GM12878 (cell line): ENCODE data around the gene GAS2L1. TPM values are rescaled to one million over a fixed set of nuclear protein-coding genes. Genes with fewer than 3 reads are reported as not detected.

Experiments
- ATAC-seq: fragments of 200-7000 bp; cut with Tn5 transposase; 3 replicates; pipeline ENCODE4 v1.9.1; 2020; ENCODE audit warnings: mild to moderate bottlenecking, moderate library complexity
- BruUV-seq: library from RNA; stranded (reverse); fragments of 400-500 nt; replicated peaks from 2 replicates; lab custom pipeline; 2021; lab: Mats Ljungman, UMichigan
- CTCF ChIA-PET: fragments of 300-600 bp; sonication (Branson Sonifier 250); formaldehyde crosslinking; extraction: SDS; loops from one replicate; lab custom pipeline; 2021; ENCODE audit warnings: inconsistent platforms; lab: Yijun Ruan, JAX
- POLR2A ChIA-PET: fragments of 350-600 bp; formaldehyde crosslinking; extraction: SDS; loops from one replicate; lab custom pipeline; 2021; ENCODE audit warnings: inconsistent platforms; lab: Charles Lee
- RAD21 ChIA-PET: fragments of 300-600 bp; sonication (Branson Sonifier 250); formaldehyde crosslinking; loops from one replicate; lab custom pipeline; 2023; ENCODE audit warnings: antibody characterized with exemption; ENCODE audit not compliant: unreplicated experiment; lab: Charles Lee
- SMC1A ChIA-PET: fragments of 300-600 bp; sonication (Branson Sonifier 250); formaldehyde crosslinking; loops from one replicate; lab custom pipeline; 2023; ENCODE audit not compliant: unreplicated experiment, uncharacterized antibody; lab: Charles Lee
- DNase-seq: peaks from one replicate; pipeline ENCODE4 v3.0.0-alpha.2; 2011; ENCODE audit warnings: low read depth, low spot score
- FAIRE-seq: peaks from 3 replicates; lab custom pipeline; 2011; peaks lifted over from hg19 to GRCh38; lab: Jason Lieb, UNC
- H2AFZ ChIP-seq: 2 replicates; pipeline ENCODE4 v1.6.0; 2011; ENCODE audit warnings: low read depth, low read length, control low read depth; ENCODE audit not compliant: control insufficient read depth
- H3K27ac ChIP-seq: 2 replicates; pipeline ENCODE4 v1.5.1; 2011; ENCODE audit warnings: control low read depth; ENCODE audit not compliant: control insufficient read depth, insufficient read depth
- H3K27me3 ChIP-seq, 2 experiments: replicated peaks in 1 of 2; 2 replicates each; pipeline versions ENCODE4 v1.6.0 to v1.6.1; 2011; ENCODE audit warnings: low read length in 1 of 2; ENCODE audit not compliant: control insufficient read depth in 2 of 2, insufficient read depth in 2 of 2
- H3K36me3 ChIP-seq, 2 experiments: 2 replicates each; pipeline ENCODE4 v1.5.1; 2011; ENCODE audit warnings: low read length in 1 of 2; ENCODE audit not compliant: control insufficient read depth in 2 of 2, insufficient read depth in 2 of 2
- H3K4me1 ChIP-seq: 2 replicates; pipeline ENCODE4 v1.6.1; 2011; ENCODE audit warnings: mild to moderate bottlenecking, low read length, moderate library complexity, mixed read lengths; ENCODE audit not compliant: control insufficient read depth, insufficient read depth
- H3K4me2 ChIP-seq: 2 replicates; pipeline ENCODE4 v1.6.0; 2011; ENCODE audit warnings: control low read depth; ENCODE audit not compliant: control insufficient read depth, insufficient read depth
- H3K4me3 ChIP-seq: fragments of 200-600 bp; sonication (generic); 2 replicates; pipeline ENCODE4 v1.5.1; 2016
- H3K79me2 ChIP-seq: 2 replicates; pipeline ENCODE4 v1.6.0; 2011; ENCODE audit warnings: low read length; ENCODE audit not compliant: control insufficient read depth, insufficient read depth
- H3K9ac ChIP-seq: 2 replicates; pipeline ENCODE4 v1.8.0; 2011; ENCODE audit warnings: low read length, control low read depth, mixed read lengths; ENCODE audit not compliant: control insufficient read depth, insufficient read depth
- H3K9me3 ChIP-seq: replicated peaks from 3 replicates; pipeline ENCODE4 v1.5.1; 2011; ENCODE audit warnings: mild to moderate bottlenecking, low read length; ENCODE audit not compliant: control insufficient read depth, insufficient read depth
- H4K20me1 ChIP-seq: 2 replicates; pipeline ENCODE4 v1.6.0; 2011; ENCODE audit not compliant: control insufficient read depth, insufficient read depth
- CEBPZ ChIP-seq: fragments of 150-350 bp; IDR thresholded peaks from 2 replicates; pipeline ENCODE4 v1.6.1; 2016; ENCODE audit warnings: low read depth, low read length
- MYB ChIP-seq: fragments of 150-350 bp; IDR thresholded peaks from 2 replicates; pipeline ENCODE4 v1.6.1; 2014; ENCODE audit warnings: mild to moderate bottlenecking, low read depth, low read length, borderline replicate concordance
- POLR2A ChIP-seq: IDR thresholded peaks from 2 replicates; pipeline ENCODE4 v1.6.1; 2011; ENCODE audit warnings: low read depth, mild to moderate bottlenecking, low read length
- POLR2AphosphoS5 ChIP-seq: IDR thresholded peaks from 2 replicates; pipeline ENCODE4 v1.6.1; 2011; ENCODE audit warnings: mild to moderate bottlenecking, low read length, inconsistent platforms
- ZBTB40 ChIP-seq: fragments of 450-650 bp; IDR thresholded peaks from 2 replicates; pipeline ENCODE4 v1.6.1; 2016; ENCODE audit warnings: mild to moderate bottlenecking, moderate library complexity, borderline replicate concordance
- WGBS: methylation state at CpG from one replicate; pipeline ENCODE4 v1.1.6; 2016; ENCODE audit warnings: low lambda C conversion rate; ENCODE audit not compliant: insufficient replicate concordance, insufficient coverage; ENCODE audit errors: missing lambda C conversion rate; 5-methylcytosine and 5-hydroxymethylcytosine counted together
- in situ Hi-C: fragments of 300-500 bp; cut with MboI; formaldehyde crosslinking; loops from 9 replicates; pipeline ENCODE4 v1.14.3; 2018; ENCODE audit warnings: mixed read lengths
- intact Hi-C: fragments of 100-400 bp; cut with micrococcal nuclease; formaldehyde crosslinking; loops from one replicate; pipeline ENCODE4 v1.14.2; 2022; ENCODE audit not compliant: unreplicated experiment
- polyA plus RNA-seq, 11 experiments: library from polyadenylated mRNA; depleted of rRNA in 4 of 11; unstranded in 6 of 11; stranded (reverse) in 5 of 11; fragments of >200 nt; fragmentation: Nextera tagmentation in 4 of 11; fragmentation: Illumina TruSeq in 1 of 11; extraction: Ambion mirVana in 4 of 11; extraction: Trizol in 1 of 11; gene quantifications; 1 replicate in 1 of 11; 2 replicates in 10 of 11; pipeline versions ENCODE4 v1.2.1 to v1.2.3, GENCODE V29; 2011 to 2016; ENCODE audit warnings: inconsistent platforms in 2 of 11, missing spikeins in 2 of 11, low read depth in 1 of 11
- total RNA-seq, 4 experiments: library from RNA; depleted of rRNA in 3 of 4; stranded (reverse); fragments of >200 nt in 3 of 4; fragmentation: Illumina TruSeq in 1 of 4; extraction: Trizol in 1 of 4; gene quantifications; 2 replicates each; pipeline versions ENCODE4 v1.2.1 to v1.2.3, GENCODE V29; 2013 to 2021

Gene GAS2L1
- total and polyA plus RNA-seq, 10 of the 15 experiments (the other 5 are each of a cell fraction or from before 2014, with no cell fraction given): 0.03 to 0.13 TPM; not detected in 8

- Histone ChIP-seq H4K20me1 (no peaks in the 10 kb centered on the region; the same call in 1 of the 2 replicates), H3K36me3 (peaks cover 7 to 9% of the 10 kb centered on the region in 2 experiments; a peak in 3 of 4 replicates), H2AFZ (no peak overlapping the region), H3K4me2 (no peak overlapping the region), H3K9me3 (no peaks in the 10 kb centered on the region), H3K4me3 (no peak overlapping the region), H3K27me3 (no peaks in the 10 kb centered on the region), H3K27ac (no peak overlapping the region), H3K79me2 (peaks cover 33% of the 10 kb centered on the region), H3K9ac (no peak overlapping the region), H3K4me1 (no peaks in the 10 kb centered on the region)
- SMC1A ChIA-PET: no interaction called here
- CTCF ChIA-PET: interaction anchor here (0.7 to 1.3 kb wide), 2 partner anchors 8 to 18 kb away, joined by 3 read pairs; no protein-coding TSS in a partner anchor
- TF ChIP-seq POLR2AphosphoS5 (peak; percentile 57; the same call in 1 of the 2 replicates), CEBPZ (no peak), ZBTB40 (no peak), POLR2A (peak; percentile 45), MYB (no peak)
- DNase-seq (no peak), FAIRE-seq (no peak), ATAC-seq (no peak)
- POLR2A ChIA-PET: no interaction called here
- RAD21 ChIA-PET: no interaction called here
- no TSS peak for BruUV-seq
- WGBS: 97% methylated on average over 14 of the region's 14 CpGs
- in situ Hi-C loops (no loop called here), intact Hi-C loops (no loop called here)
Measured at GRCh38 chr22:29263791-29264276, 42.6 kb upstream of the GAS2L1 start.
